Thoracic aorta (tissue), 2 donors: ENCODE measurements around the gene ZNF266. TPM values are rescaled to one million over a fixed set of nuclear protein-coding genes. Genes with fewer than 3 reads are reported as not detected.

ENCODE experiments used
- ATAC-seq: fragments of 150-250 bp; one replicate; pipeline ENCODE4 v1.8.0; 2017; ENCODE audit warnings: low read depth; ENCODE audit not compliant: insufficient number of reproducible peaks, low FRiP score
- DNase-seq: peaks from one replicate; pipeline ENCODE4 v3.0.0-alpha.2; 2020; ENCODE audit warnings: low spot score
- H3K27ac ChIP-seq, 2 donors: fragments of 200-600 bp; sonication (generic); 1 replicate in 1 of 2; 2 replicates in 1 of 2; pipeline ENCODE4 v1.5.1; 2016; ENCODE audit warnings: mild to moderate bottlenecking in 2 of 2, moderate library complexity in 2 of 2
- H3K27me3 ChIP-seq: fragments of 200-600 bp; sonication (generic); replicated peaks from 2 replicates; pipeline ENCODE4 v1.6.0; 2016; ENCODE audit warnings: mild to moderate bottlenecking; ENCODE audit not compliant: insufficient read depth
- H3K36me3 ChIP-seq: fragments of 200-600 bp; sonication (generic); one replicate; pipeline ENCODE4 v1.5.1; 2016
- H3K4me1 ChIP-seq, 2 donors: fragments of 200-600 bp; sonication (generic); 1 replicate in 1 of 2; 2 replicates in 1 of 2; pipeline versions ENCODE4 v1.5.1 to v1.6.0; 2016; ENCODE audit warnings: low read depth in 2 of 2, mild to moderate bottlenecking in 1 of 2; ENCODE audit not compliant: control insufficient read depth in 1 of 2
- H3K4me3 ChIP-seq: fragments of 200-600 bp; sonication (generic); 2 replicates; pipeline ENCODE4 v1.5.1; 2016; ENCODE audit warnings: mild to moderate bottlenecking
- H3K9me3 ChIP-seq: fragments of 200-600 bp; sonication (generic); 2 replicates; pipeline ENCODE4 v1.5.1; 2016
- CTCF ChIP-seq: fragments of 200-600 bp; sonication (generic); IDR thresholded peaks from one replicate; pipeline ENCODE4 v1.5.1; 2019; ENCODE audit warnings: antibody characterized with exemption
- total RNA-seq, 2 donors: library from RNA; depleted of rRNA; stranded (reverse); fragments of >200 nt; gene quantifications; one replicate each; pipeline versions ENCODE4 v1.1.0 to v1.2.3, GENCODE V29; 2016

The ZNF266 gene
- total RNA-seq, 2 donors from 2014 or later = 28.2 to 30.1 TPM

DNA sequence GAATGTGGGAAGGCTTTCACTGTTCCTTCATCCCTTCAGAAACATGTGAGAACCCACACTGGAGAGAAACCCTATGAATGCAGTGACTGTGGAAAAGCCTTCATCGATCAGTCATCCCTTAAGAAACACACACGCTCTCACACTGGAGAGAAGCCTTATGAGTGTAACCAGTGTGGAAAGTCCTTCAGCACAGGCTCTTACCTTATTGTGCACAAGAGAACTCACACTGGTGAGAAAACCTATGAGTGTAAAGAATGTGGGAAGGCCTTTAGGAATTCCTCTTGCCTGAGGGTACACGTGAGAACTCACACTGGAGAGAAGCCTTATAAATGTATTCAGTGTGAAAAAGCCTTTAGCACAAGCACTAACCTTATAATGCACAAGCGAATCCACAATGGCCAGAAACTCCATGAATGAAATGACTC is 54.0 kb downstream of the ZNF266 start:
- no peaks in the 10 kb centered on the region for H3K27me3 ChIP-seq
- peaks cover 89% of the 10 kb centered on the region for H3K36me3 ChIP-seq
- DNase-seq (no peak), ATAC-seq (no peak)
- TF ChIP-seq CTCF = no peak
- H3K4me3 ChIP-seq = peak overlapping the region; percentile 20
- H3K9me3 ChIP-seq = peaks cover 97% of the 10 kb centered on the region
- H3K4me1 ChIP-seq = no peaks in the 10 kb centered on the region
- H3K27ac ChIP-seq = no peak overlapping the region

DNA sequence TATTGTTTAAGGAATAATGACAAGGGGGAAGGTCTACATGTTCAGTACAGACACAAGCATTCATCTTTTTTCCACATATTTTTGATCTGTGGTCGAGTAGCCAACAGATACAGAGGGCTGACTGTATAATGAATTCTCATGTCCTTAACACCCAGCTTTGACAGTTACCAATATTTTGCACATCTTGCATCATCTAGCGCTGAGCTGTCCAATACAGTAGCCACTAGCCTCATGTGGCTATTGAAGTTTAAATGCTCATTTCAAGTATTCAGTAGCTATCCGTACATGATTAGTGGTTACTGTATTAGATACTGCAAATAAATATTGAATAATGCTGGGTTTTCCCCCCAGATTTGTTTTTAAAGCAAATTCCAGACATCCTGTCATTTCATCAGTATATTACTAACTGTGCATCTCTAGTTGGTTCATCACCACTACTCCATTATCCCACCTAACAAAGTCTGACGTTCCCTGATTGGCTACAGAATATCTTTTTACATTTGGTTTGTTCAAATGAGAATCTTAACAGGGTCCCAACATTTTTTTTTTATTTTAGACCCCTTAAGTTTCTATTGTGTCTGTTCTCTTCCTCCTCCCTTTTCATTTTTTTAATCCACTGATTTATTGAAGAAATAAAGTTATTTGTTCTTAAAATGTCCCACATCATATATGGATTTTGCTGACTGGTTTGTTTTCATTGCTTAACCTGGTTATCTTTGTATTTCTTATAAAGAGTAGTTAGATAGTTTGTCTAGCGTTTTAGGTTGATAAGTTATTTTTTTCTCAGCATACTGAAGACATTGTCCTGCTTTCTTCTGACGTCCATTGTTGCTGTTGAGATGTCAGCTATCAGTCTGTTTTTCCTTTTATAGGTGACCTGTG is 64.4 kb downstream of the ZNF266 start:
- DNase-seq (no peak), ATAC-seq (no peak)
- Histone ChIP-seq H3K4me1 (no peaks in the 10 kb centered on the region), H3K27ac (no peak overlapping the region), H3K36me3 (peaks cover 24% of the 10 kb centered on the region), H3K27me3 (no peaks in the 10 kb centered on the region), H3K9me3 (peaks cover 85% of the 10 kb centered on the region), H3K4me3 (no peak overlapping the region)
- no peak for TF ChIP-seq CTCF

GRCh38 chr19:9362905-9363304 is 72.5 kb downstream of the ZNF266 start, which contains the start of gene ZNF177:
ZNF177 (plus strand) TSS chr19:9363013; CDS start chr19:9378312, 15,299 bp downstream.
- no peaks in the 10 kb centered on the region for H3K27me3 ChIP-seq
- H3K4me3 ChIP-seq = no peak within 1 kb of the TSS
- H3K36me3 ChIP-seq = peaks cover 20% of the 10 kb centered on the region
- H3K27ac ChIP-seq = no peak within 1 kb of the TSS
- H3K9me3 ChIP-seq = peaks cover 96% of the 10 kb centered on the region
- ATAC-seq (no peak), DNase-seq (no peak)
- H3K4me1 ChIP-seq = no peaks in the 10 kb centered on the region
- TF ChIP-seq CTCF = no peak

Other genes with a start within 250 kb of the ZNF266 start
- not detected for gene OR7D4, start 216.0 kb downstream of the ZNF266 start, total RNA-seq
- gene OR7E24, start 184.6 kb downstream of the ZNF266 start, total RNA-seq = not detected
- gene ZNF699, start 125.7 kb downstream of the ZNF266 start, total RNA-seq = 10 to 100 TPM; 11.6 to 33.6 TPM
- 10 to 100 TPM; 22.7 to 26.5 TPM for gene ZNF559, start 111.4 kb downstream of the ZNF266 start, total RNA-seq
- gene ZNF177, start 72.6 kb downstream of the ZNF266 start, total RNA-seq = 1 to 10 TPM; 1.9 to 4.2 TPM
- gene ZNF560, start 63.0 kb upstream of the ZNF266 start, total RNA-seq = not detected
- gene ZNF426, start 103.1 kb upstream of the ZNF266 start, total RNA-seq = 10 to 100 TPM; 10.6 to 17.9 TPM
- 10 to 100 TPM; 16.1 to 48.6 TPM for gene ZNF121, start 148.9 kb upstream of the ZNF266 start, total RNA-seq
- gene ZNF561, start 185.7 kb upstream of the ZNF266 start, total RNA-seq = 10 to 100 TPM; 24.1 to 46.6 TPM
- gene ZNF562, start 239.5 kb upstream of the ZNF266 start, total RNA-seq = 10 to 100 TPM; 13.3 to 35.6 TPM